PC-9 (cell line): Measurements from ENCODE around the gene ATXN1. TPM values are rescaled to one million over a fixed set of nuclear protein-coding genes. Genes with fewer than 3 reads are reported as not detected.
"Not testable (repeated sequence)": the region's sequence is repeated elsewhere in the genome, so short reads cannot be mapped to it uniquely, and the experiment has no call there.

Experiments
- BruUV-seq: library from RNA; stranded (reverse); fragments of 400-500 nt; replicated peaks from 2 replicates; lab custom pipeline; 2021; lab: Mats Ljungman, UMichigan
- CTCF ChIA-PET: fragments of 300-600 bp; sonication (Branson Sonifier 250); formaldehyde crosslinking; loops from one replicate; lab custom pipeline; 2022; ENCODE audit warnings: antibody characterized with exemption; lab: Charles Lee
- POLR2A ChIA-PET: fragments of 300-600 bp; sonication (Branson Sonifier 250); formaldehyde crosslinking; loops from one replicate; lab custom pipeline; 2022; ENCODE audit warnings: antibody characterized with exemption; ENCODE audit not compliant: unreplicated experiment; lab: Charles Lee
- DNase-seq, 2 experiments: peaks; one replicate each; pipeline versions ENCODE4 v3.0.0 to v3.0.0-alpha.2; 2015 to 2022; ENCODE audit warnings: mixed read lengths in 1 of 2
- H2AFZ ChIP-seq: fragments of 200-600 bp; sonication (generic); 2 replicates; pipeline ENCODE4 v1.8.1; 2017; ENCODE audit warnings: antibody characterized with exemption
- H3F3A ChIP-seq: fragments of 200-600 bp; sonication (generic); 2 replicates; pipeline ENCODE4 v1.8.1; 2017; ENCODE audit warnings: antibody characterized with exemption, mild to moderate bottlenecking, low read depth; ENCODE audit not compliant: insufficient read depth
- H3K27ac ChIP-seq: fragments of 200-600 bp; sonication (generic); 2 replicates; pipeline ENCODE4 v1.6.1; 2016; ENCODE audit warnings: mixed run types
- H3K27me3 ChIP-seq: fragments of 200-600 bp; sonication (generic); 2 replicates; pipeline ENCODE4 v1.6.1; 2016; ENCODE audit warnings: low read depth, mixed run types; ENCODE audit not compliant: insufficient read depth
- H3K36me3 ChIP-seq: fragments of 200-600 bp; sonication (generic); 2 replicates; pipeline ENCODE4 v1.6.1; 2016; ENCODE audit warnings: low read depth, mixed run types
- H3K4me1 ChIP-seq: fragments of 200-600 bp; sonication (generic); replicated peaks from 2 replicates; pipeline ENCODE4 v1.6.1; 2016; ENCODE audit warnings: mixed run types; ENCODE audit not compliant: insufficient read depth
- H3K4me2 ChIP-seq: fragments of 200-600 bp; sonication (generic); 2 replicates; pipeline ENCODE4 v1.6.1; 2017; ENCODE audit warnings: mixed run types
- H3K4me3 ChIP-seq: fragments of 200-600 bp; sonication (generic); 2 replicates; pipeline ENCODE4 v1.6.1; 2016; ENCODE audit warnings: mixed run types
- H3K79me2 ChIP-seq: fragments of 200-600 bp; sonication (generic); 2 replicates; pipeline ENCODE4 v1.6.1; 2017; ENCODE audit warnings: low read depth, mixed run types
- H3K9me2 ChIP-seq: fragments of 200-600 bp; sonication (generic); 2 replicates; pipeline ENCODE4 v1.8.1; 2017; ENCODE audit warnings: mild to moderate bottlenecking; ENCODE audit not compliant: insufficient read depth
- H3K9me3 ChIP-seq: fragments of 200-600 bp; sonication (generic); 2 replicates; pipeline ENCODE4 v1.8.1; 2016; ENCODE audit warnings: low read depth; ENCODE audit not compliant: insufficient read depth
- H4K20me1 ChIP-seq: fragments of 200-600 bp; sonication (generic); 2 replicates; pipeline ENCODE4 v1.8.1; 2017; ENCODE audit not compliant: insufficient read depth
- EZH2 ChIP-seq: fragments of 200-600 bp; sonication (generic); IDR thresholded peaks from 2 replicates; pipeline ENCODE4 v1.8.0; 2017; ENCODE audit warnings: antibody characterized with exemption, low read depth
- intact Hi-C: fragments of 100-400 bp; cut with micrococcal nuclease; formaldehyde crosslinking; loops from one replicate; pipeline ENCODE4 v1.10.0; 2022; ENCODE audit not compliant: unreplicated experiment
- total RNA-seq: library from RNA; stranded (reverse); gene quantifications from 2 replicates; pipeline ENCODE4 v1.2.3, GENCODE V29; 2021
- TF ChIP-seq, protein P1 (sequence below): fragments of 200-600 bp; sonication (generic); conservative IDR thresholded peaks from 2 replicates; pipeline ENCODE4 v1.6.1; 2017; ENCODE audit warnings: mixed run types, antibody characterized with exemption, mild to moderate bottlenecking, moderate library complexity

Gene ATXN1
- total RNA-seq, 1 experiment from 2014 or later = 42.7 TPM

DNA sequence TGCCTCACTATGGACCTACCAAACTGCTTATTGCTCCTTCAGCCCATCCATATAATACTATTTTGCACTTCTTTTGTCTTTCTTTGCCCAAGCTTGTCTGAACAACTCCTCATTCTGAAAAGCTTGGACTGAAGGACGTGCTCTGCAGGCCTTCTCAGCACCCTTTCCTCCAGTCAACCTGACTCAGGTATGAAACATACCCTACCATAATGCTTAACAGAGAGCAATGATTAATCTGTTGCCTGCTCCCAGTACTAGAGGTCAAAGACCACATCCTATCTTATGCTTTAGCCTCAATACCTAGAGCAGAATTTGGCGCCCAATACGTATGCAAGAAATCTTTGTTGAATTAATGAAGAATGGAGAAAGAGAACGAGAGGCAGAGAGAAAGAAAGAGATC is 55.2 kb downstream of the ATXN1 start:
- H3K4me1 ChIP-seq = peaks cover 3% of the 10 kb centered on the region
- CTCF ChIA-PET = no interaction called here
- peaks cover 11% of the 10 kb centered on the region; the same call in 1 of the 2 replicates for H3K79me2 ChIP-seq

DNA sequence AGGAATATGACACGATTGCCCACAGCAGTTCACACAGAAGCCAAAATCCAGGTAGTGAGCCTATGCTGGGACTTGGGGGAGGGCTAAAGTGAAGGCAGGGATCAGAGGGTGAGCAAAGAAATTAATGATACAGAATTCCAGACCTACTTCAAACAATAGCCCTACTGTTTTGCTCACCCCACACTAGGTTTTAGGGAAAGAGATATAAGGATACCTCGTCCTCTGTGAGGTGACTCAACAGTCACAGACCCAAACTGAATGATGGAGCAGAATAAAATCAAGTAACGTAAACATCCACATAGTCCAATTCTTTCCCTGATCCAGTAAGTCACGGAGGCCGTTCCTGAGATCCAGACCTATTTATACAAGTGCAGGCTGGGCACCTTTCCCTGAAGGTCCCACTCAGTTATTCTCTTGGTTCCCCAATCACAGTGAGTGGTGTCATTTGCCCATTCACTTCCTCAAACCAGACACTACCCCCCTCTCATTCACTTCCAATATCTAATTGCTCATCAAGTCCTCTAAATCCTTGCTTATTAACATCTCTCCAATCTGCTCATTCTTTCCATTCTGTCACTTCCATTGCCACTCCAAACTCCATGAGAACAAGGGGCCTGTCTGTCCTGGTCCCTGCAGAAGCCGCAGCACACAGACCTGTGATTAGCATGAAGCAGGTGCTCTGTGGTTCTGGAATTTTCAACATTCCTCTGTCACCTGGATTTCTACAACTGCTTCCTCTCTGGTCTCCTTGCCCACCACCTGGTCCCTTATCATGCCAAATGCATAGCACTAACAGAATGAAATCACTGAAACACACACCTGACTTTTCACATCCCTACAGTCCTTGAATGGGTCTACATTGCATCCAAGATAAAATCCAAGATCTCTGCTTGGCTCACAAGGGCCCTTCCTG is 55.9 kb downstream of the ATXN1 start:
- ChIA-PET CTCF (no interaction called here), POLR2A (no interaction called here)
- H3K9me2 ChIP-seq = no peaks in the 10 kb centered on the region
- H3K36me3 ChIP-seq = no peaks in the 10 kb centered on the region
- TF ChIP-seq EZH2 = no peak
- TF ChIP-seq, protein P1, sequence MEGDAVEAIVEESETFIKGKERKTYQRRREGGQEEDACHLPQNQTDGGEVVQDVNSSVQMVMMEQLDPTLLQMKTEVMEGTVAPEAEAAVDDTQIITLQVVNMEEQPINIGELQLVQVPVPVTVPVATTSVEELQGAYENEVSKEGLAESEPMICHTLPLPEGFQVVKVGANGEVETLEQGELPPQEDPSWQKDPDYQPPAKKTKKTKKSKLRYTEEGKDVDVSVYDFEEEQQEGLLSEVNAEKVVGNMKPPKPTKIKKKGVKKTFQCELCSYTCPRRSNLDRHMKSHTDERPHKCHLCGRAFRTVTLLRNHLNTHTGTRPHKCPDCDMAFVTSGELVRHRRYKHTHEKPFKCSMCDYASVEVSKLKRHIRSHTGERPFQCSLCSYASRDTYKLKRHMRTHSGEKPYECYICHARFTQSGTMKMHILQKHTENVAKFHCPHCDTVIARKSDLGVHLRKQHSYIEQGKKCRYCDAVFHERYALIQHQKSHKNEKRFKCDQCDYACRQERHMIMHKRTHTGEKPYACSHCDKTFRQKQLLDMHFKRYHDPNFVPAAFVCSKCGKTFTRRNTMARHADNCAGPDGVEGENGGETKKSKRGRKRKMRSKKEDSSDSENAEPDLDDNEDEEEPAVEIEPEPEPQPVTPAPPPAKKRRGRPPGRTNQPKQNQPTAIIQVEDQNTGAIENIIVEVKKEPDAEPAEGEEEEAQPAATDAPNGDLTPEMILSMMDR = no peak
- no peaks in the 10 kb centered on the region for H4K20me1 ChIP-seq
- BruUV-seq = no TSS peak
- H3K79me2 ChIP-seq = 0 out of 2 replicates have a peak, but pooled peaks cover 7% of the 10 kb centered on the region
- no peaks in the 10 kb centered on the region for H3K27me3 ChIP-seq
- no peaks in the 10 kb centered on the region for H3K4me1 ChIP-seq
- no peak overlapping the region for H3K4me2 ChIP-seq
- no peak overlapping the region for H3K27ac ChIP-seq
- intact Hi-C loops = no loop called here
- no peak overlapping the region for H3K4me3 ChIP-seq
- H2AFZ ChIP-seq = no peak overlapping the region
- H3F3A ChIP-seq = no peaks in the 10 kb centered on the region
- no peaks in the 10 kb centered on the region for H3K9me3 ChIP-seq
- no peak for DNase-seq

More for the DNA sequence above, 55.2 kb downstream of the ATXN1 start:
- H3K9me3 ChIP-seq = no peaks in the 10 kb centered on the region
- no peaks in the 10 kb centered on the region for H4K20me1 ChIP-seq
- H3K9me2 ChIP-seq = no peaks in the 10 kb centered on the region
- peaks cover 2% of the 10 kb centered on the region; the same call in 1 of the 2 replicates for H3F3A ChIP-seq
- intact Hi-C loops = no loop called here
- no peak overlapping the region for H3K4me3 ChIP-seq
- H3K36me3 ChIP-seq = no peaks in the 10 kb centered on the region
- H2AFZ ChIP-seq = no peak overlapping the region
- no peak overlapping the region for H3K27ac ChIP-seq
- H3K27me3 ChIP-seq = no peaks in the 10 kb centered on the region
- POLR2A ChIA-PET = no interaction called here
- no TSS peak for BruUV-seq
- no peak for TF ChIP-seq EZH2
- TF ChIP-seq, protein P1 = no peak
- no peak overlapping the region for H3K4me2 ChIP-seq
- DNase-seq = no peak

DNA sequence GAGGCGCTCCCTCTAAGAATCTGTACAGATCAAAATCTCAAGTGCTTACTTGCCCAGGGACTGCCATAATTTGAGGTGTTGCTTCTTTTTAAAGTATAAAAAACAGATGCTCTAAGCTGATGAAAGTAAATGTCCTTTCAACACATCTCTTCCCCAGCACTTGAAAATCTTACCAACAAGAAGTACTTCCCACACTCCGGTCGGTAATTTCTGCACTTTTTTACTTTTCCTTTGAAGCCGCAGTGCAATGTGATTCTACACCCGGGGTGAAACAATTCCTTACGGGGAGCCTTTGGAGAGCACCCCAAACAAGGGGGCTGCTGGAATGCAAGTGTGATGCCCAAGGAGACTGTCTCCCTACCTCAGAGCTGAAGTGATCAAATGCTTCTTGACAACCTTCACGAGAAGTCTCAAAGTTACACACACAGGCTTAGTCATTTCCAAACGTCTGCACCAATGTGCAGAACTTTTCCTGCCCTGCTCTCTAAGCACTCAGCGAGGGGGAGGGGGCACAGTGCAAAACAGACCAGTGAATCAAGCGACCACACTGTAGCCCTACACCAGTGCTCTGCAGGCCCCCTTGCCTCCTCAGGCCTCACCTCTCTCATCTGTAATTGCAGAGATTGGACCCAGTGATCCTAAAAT is 56.7 kb downstream of the ATXN1 start:
- H3K4me3 ChIP-seq = no peak overlapping the region
- H3K36me3 ChIP-seq = no peaks in the 10 kb centered on the region
- CTCF ChIA-PET = no interaction called here
- TF ChIP-seq, protein P1 = no peak
- TF ChIP-seq EZH2 = no peak
- H3K9me2 ChIP-seq = no peaks in the 10 kb centered on the region
- H3K27me3 ChIP-seq = no peaks in the 10 kb centered on the region
- H3K9me3 ChIP-seq = no peaks in the 10 kb centered on the region
- no peaks in the 10 kb centered on the region for H3F3A ChIP-seq
- no peak overlapping the region for H3K27ac ChIP-seq
- POLR2A ChIA-PET = no interaction called here
- H3K4me1 ChIP-seq = peaks cover 5% of the 10 kb centered on the region
- intact Hi-C loops = no loop called here
- no TSS peak for BruUV-seq
- DNase-seq = no peak
- no peak overlapping the region for H2AFZ ChIP-seq
- no peak overlapping the region for H3K4me2 ChIP-seq
- 0 out of 2 replicates have a peak, but pooled peaks cover 7% of the 10 kb centered on the region for H3K79me2 ChIP-seq
- H4K20me1 ChIP-seq = no peaks in the 10 kb centered on the region

DNA sequence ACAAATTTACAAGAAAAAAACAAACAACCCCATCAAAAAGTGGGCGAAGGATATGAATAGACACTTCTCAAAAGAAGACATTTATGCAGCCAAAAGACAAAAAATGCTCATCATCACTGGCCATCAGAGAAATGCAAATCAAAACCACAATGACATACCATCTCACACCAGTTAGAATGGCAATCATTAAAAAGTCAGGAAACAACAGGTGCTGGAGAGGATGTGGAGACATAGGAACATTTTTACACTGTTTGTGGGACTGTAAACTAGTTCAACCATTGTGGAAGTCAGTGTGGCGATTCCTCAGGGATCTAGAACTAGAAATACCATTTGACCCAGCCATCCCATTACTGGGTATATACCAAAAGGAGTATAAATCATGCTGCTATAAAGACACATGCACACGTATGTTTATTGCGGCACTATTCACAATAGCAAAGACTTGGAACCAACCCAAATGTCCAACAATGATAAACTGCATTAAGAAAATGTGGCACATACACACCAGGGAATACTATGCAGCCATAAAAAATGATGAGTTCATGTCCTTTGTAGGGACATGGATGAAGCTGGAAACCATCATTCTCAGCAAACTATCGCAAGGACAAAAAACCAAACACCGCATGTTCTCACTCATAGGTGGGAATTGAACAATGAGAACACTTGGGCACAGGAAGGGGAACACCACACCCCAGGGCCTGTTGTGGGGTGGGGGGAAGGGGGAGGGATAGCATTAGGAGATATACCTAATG is 58.5 kb downstream of the ATXN1 start:
- H3K27ac ChIP-seq, H4K20me1 ChIP-seq, H3K9me2 ChIP-seq, CTCF ChIA-PET, H3K79me2 ChIP-seq, H3F3A ChIP-seq, H3K36me3 ChIP-seq, H3K4me2 ChIP-seq, BruUV-seq, H3K4me3 ChIP-seq, H3K9me3 ChIP-seq, H2AFZ ChIP-seq, intact Hi-C loops, H3K27me3 ChIP-seq, POLR2A ChIA-PET, DNase-seq: not testable (repeated sequence)
- H3K4me1 ChIP-seq = peaks cover 12% of the 10 kb centered on the region
